Memory B cell (primary cell): ENCODE measurements around the gene FTO.
A peak's percentile ranks its signal among the peaks of the same experiment; 100 is the strongest.

Experiments
- ATAC-seq: fragments of 150-1000 bp; cut with Tn5 transposase; 2 replicates; pipeline ENCODE4 v1.10.0; 2021; ENCODE audit warnings: low read depth, mild to moderate bottlenecking, moderate library complexity
- DNase-seq, 2 donors: peaks; one replicate each; pipeline ENCODE4 v3.0.0; 2022; ENCODE audit warnings: low spot score in 2 of 2
- H3K27ac Mint-ChIP-seq: one replicate; pipeline ENCODE4 v1.8.0; 2022; ENCODE audit warnings: mild to moderate bottlenecking, moderate library complexity, mixed read lengths
- H3K27me3 Mint-ChIP-seq: one replicate; pipeline ENCODE4 v1.8.0; 2022; ENCODE audit warnings: mixed read lengths
- H3K36me3 Mint-ChIP-seq: one replicate; pipeline ENCODE4 v1.8.0; 2022; ENCODE audit warnings: mild to moderate bottlenecking, mixed read lengths
- H3K4me1 Mint-ChIP-seq: one replicate; pipeline ENCODE4 v1.8.0; 2022; ENCODE audit warnings: mixed read lengths
- H3K4me3 Mint-ChIP-seq: one replicate; pipeline ENCODE4 v1.8.0; 2022; ENCODE audit warnings: mild to moderate bottlenecking, moderate library complexity, mixed read lengths
- H3K9me3 Mint-ChIP-seq: one replicate; pipeline ENCODE4 v1.8.0; 2022; ENCODE audit warnings: mixed read lengths

The FTO gene

GRCh38 chr16:53936052-53936451, 232.1 kb downstream of the FTO start:
- no peak for ATAC-seq
- no peaks in the 10 kb centered on the region for H3K4me1 Mint-ChIP-seq
- H3K36me3 Mint-ChIP-seq = peaks cover 52% of the 10 kb centered on the region
- no peak for DNase-seq
- no peak overlapping the region for H3K27ac Mint-ChIP-seq
- no peak overlapping the region for H3K4me3 Mint-ChIP-seq
- no peaks in the 10 kb centered on the region for H3K27me3 Mint-ChIP-seq
- peaks cover 3% of the 10 kb centered on the region for H3K9me3 Mint-ChIP-seq

- no peaks in the 10 kb centered on the region for H3K4me1 Mint-ChIP-seq
- DNase-seq (no peak), ATAC-seq (no peak)
- peaks cover 3% of the 10 kb centered on the region for H3K9me3 Mint-ChIP-seq
- H3K27me3 Mint-ChIP-seq = no peaks in the 10 kb centered on the region
- H3K27ac Mint-ChIP-seq = no peak overlapping the region
- no peak overlapping the region for H3K4me3 Mint-ChIP-seq
- peaks cover 52% of the 10 kb centered on the region for H3K36me3 Mint-ChIP-seq
These were observed 232.6 kb downstream of the FTO start for GRCh38 chr16:53936529-53936928.

DNA sequence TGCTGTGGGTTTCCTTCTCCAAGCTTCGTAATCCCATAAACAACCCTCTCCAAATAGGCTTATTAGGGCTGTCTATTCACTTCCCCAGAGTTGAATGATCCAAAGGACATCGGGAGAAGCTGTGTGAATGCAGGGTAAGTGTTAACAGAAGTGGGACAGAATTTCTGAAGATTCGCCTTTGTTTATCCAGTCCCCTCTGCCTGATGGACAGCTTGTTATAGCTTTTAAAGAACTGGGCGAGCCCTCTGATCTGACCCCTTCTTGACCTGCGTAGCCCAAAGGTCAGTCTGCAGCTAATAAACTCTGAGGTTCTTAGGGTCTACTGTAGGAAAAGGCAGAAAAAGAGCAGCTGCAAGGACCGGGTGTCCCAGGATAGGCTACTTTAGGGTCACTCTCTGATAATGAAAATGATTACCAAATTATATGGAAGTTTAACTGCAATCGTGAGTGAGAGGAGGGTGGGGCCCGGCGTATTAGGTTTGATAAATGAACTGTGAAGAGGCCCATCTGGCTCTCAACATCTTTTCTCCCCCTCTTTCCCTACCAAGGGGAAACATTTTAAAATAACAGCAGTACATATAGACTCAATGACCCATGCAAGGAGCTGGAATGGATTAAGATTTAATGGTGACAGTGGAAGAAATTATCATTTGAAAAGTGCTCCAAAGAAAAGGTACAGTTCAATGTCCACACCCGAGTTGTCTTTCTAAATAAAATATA, 233.4 kb downstream of the FTO start:
- Mint-ChIP-seq H3K4me3 (no peak overlapping the region), H3K4me1 (peaks cover 4% of the 10 kb centered on the region), H3K27ac (no peak overlapping the region), H3K36me3 (peaks cover 57% of the 10 kb centered on the region), H3K9me3 (peaks cover 3% of the 10 kb centered on the region), H3K27me3 (no peaks in the 10 kb centered on the region)
- ATAC-seq (no peak), DNase-seq (no peak)

GRCh38 chr16:53944025-53944424, 240.1 kb downstream of the FTO start:
- Mint-ChIP-seq H3K27me3 (no peaks in the 10 kb centered on the region), H3K4me1 (peaks cover 17% of the 10 kb centered on the region), H3K27ac (no peak overlapping the region), H3K9me3 (no peaks in the 10 kb centered on the region), H3K36me3 (peaks cover 21% of the 10 kb centered on the region), H3K4me3 (no peak overlapping the region)
- DNase-seq (no peak), ATAC-seq (no peak)

DNA sequence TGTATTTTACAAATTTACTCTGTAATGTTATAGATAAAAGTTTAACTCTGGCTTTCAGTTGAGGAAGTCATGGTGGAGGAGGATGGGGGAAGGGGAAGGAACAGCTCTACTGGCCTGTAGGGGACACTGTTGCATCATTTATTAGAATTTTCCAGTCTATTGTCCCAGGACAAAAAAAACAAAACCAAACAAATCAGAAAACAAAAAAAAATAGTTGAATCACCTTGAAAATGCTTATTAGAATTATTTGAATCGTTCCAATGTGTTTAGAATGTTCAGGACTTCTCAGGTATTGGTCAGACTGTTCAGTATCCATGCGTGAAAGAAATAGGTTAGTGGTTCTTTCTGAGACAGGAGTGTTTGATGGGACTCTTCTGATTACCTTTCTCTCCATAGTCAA, 242.0 kb downstream of the FTO start:
- ATAC-seq (no peak), DNase-seq (no peak)
- Mint-ChIP-seq H3K4me3 (no peak overlapping the region), H3K4me1 (peaks cover 22% of the 10 kb centered on the region), H3K36me3 (peaks cover 9% of the 10 kb centered on the region), H3K27ac (no peak overlapping the region), H3K9me3 (no peaks in the 10 kb centered on the region), H3K27me3 (no peaks in the 10 kb centered on the region)

GRCh38 chr16:53946746-53947386, 242.9 kb downstream of the FTO start:
- H3K9me3 Mint-ChIP-seq = no peaks in the 10 kb centered on the region

DNA sequence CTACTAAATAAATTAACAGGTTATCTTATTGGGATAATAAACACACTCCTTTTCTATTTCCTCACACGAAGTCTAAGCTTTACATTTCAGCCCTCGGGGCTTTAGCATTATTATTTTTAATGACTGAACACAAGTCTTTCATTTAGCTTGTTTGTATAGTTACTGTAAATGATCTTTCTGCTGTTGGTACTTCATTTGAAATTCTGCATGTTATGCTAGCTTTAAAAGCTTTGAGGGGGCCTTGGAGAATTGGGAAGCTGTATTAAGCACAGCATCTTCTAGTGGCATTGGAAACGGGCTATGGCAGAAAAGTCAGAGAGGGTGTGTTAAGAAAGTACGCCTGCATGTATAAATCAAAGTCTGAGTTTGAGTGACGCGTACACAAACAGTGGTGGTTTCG, 243.7 kb downstream of the FTO start:
- ATAC-seq (no peak), DNase-seq (no peak)
- Mint-ChIP-seq H3K4me1 (peaks cover 28% of the 10 kb centered on the region), H3K27me3 (no peaks in the 10 kb centered on the region), H3K27ac (peak overlapping the region; percentile 65), H3K4me3 (no peak overlapping the region), H3K9me3 (no peaks in the 10 kb centered on the region), H3K36me3 (peaks cover 1% of the 10 kb centered on the region)

More at GRCh38 chr16:53946746-53947386, 242.9 kb downstream of the FTO start:
- DNase-seq = no peak
- Mint-ChIP-seq H3K4me1 (peaks cover 24% of the 10 kb centered on the region), H3K4me3 (no peak overlapping the region), H3K27ac (peak overlapping the region; percentile 67), H3K36me3 (peaks cover 7% of the 10 kb centered on the region), H3K27me3 (no peaks in the 10 kb centered on the region)
- no peak for ATAC-seq

DNA sequence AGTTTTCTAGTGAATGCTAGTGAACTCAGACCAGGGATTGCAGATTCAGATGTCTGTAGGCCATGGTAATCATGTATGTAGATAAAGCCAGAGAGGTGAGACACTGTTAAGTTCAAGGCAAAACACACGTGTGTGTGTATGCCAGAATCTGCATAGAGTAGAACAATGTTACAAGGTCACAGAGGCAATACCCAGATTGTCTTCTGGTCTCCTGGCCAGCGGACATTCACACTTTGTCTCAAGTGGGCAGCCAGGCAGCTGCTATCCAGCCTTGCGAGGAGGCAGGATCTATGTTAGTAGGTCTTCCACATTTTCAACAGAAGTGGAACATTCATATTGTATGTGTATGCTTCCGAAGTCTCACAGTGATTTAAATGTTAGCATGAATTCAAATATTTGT, 244.4 kb downstream of the FTO start:
- Mint-ChIP-seq H3K4me3 (no peak overlapping the region), H3K27ac (peak overlapping the region; percentile 65), H3K27me3 (no peaks in the 10 kb centered on the region), H3K36me3 (peaks cover 1% of the 10 kb centered on the region), H3K9me3 (no peaks in the 10 kb centered on the region), H3K4me1 (peaks cover 28% of the 10 kb centered on the region)
- no peak for ATAC-seq
- DNase-seq = no peak

- H3K27ac Mint-ChIP-seq = peak overlapping the region; percentile 93
These were observed 244.9 kb downstream of the FTO start for GRCh38 chr16:53948734-53949430.

DNA sequence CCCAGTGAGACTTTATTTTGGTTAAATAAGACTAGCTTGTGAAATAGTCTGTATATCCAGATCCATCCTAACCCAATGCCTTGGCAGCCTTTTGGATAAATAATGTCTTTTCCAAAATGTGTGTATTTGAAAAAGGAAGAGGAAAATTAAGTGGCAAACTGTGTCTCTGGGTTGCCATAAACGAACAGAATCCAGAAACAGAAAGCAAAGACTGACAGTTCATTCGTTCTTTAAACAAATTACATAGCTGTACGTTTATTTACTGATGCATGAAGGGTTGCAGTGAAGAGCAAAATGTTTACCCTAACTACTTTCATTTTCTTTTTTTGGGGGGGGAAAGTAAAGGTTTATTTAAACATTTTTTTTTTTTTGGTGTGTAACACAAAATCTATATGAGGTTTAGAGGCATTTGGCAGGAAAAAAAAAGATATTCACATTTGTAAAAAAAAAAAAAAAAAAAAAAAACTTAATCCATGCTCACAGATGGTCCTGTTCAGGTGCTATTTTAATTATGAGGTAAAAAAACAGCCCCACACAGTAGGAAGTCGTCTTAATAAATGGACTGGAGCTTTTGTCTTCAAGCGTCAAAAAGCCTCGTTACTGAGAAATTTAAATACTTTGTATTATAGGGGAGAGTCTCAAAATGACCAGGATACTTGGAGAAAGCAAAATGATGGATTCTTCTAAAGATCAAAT, 245.9 kb downstream of the FTO start:
- no peaks in the 10 kb centered on the region for H3K9me3 Mint-ChIP-seq
- peaks cover 6% of the 10 kb centered on the region for H3K36me3 Mint-ChIP-seq
- DNase-seq (no peak), ATAC-seq (peak; percentile 81)
- H3K27ac Mint-ChIP-seq = peak overlapping the region; percentile 93
- peaks cover 30% of the 10 kb centered on the region for H3K4me1 Mint-ChIP-seq
- peak overlapping the region; percentile 72 for H3K4me3 Mint-ChIP-seq
- H3K27me3 Mint-ChIP-seq = no peaks in the 10 kb centered on the region

More at GRCh38 chr16:53948734-53949430, 244.9 kb downstream of the FTO start:
- Mint-ChIP-seq H3K9me3 (no peaks in the 10 kb centered on the region), H3K4me3 (no peak overlapping the region), H3K27me3 (no peaks in the 10 kb centered on the region), H3K4me1 (peaks cover 28% of the 10 kb centered on the region), H3K36me3 (peaks cover 1% of the 10 kb centered on the region)
- no peak for DNase-seq
- no peak for ATAC-seq

GRCh38 chr16:53950677-53951076, 246.7 kb downstream of the FTO start:
- Mint-ChIP-seq H3K9me3 (no peaks in the 10 kb centered on the region), H3K27ac (no peak overlapping the region), H3K4me3 (no peak overlapping the region), H3K4me1 (peaks cover 32% of the 10 kb centered on the region), H3K27me3 (no peaks in the 10 kb centered on the region), H3K36me3 (peaks cover 11% of the 10 kb centered on the region)
- no peak for DNase-seq
- no peak for ATAC-seq

GRCh38 chr16:53952215-53953208, 248.6 kb downstream of the FTO start:
- H3K27me3 Mint-ChIP-seq = no peaks in the 10 kb centered on the region
- no peak for DNase-seq
- no peaks in the 10 kb centered on the region for H3K9me3 Mint-ChIP-seq
- peaks cover 15% of the 10 kb centered on the region for H3K36me3 Mint-ChIP-seq
- H3K4me3 Mint-ChIP-seq = no peak overlapping the region
- H3K27ac Mint-ChIP-seq = no peak overlapping the region
- peak; percentile 49 for ATAC-seq
- peaks cover 30% of the 10 kb centered on the region for H3K4me1 Mint-ChIP-seq

GRCh38 chr16:53953336-53953735, 249.4 kb downstream of the FTO start:
- H3K36me3 Mint-ChIP-seq = peaks cover 15% of the 10 kb centered on the region
- ATAC-seq (no peak), DNase-seq (no peak)
- no peak overlapping the region for H3K4me3 Mint-ChIP-seq
- H3K9me3 Mint-ChIP-seq = no peaks in the 10 kb centered on the region
- no peaks in the 10 kb centered on the region for H3K27me3 Mint-ChIP-seq
- no peak overlapping the region for H3K27ac Mint-ChIP-seq
- peaks cover 23% of the 10 kb centered on the region for H3K4me1 Mint-ChIP-seq
